ENCODE measurements around the gene PROCR.
"Not testable (repeated sequence)": the region's sequence is repeated elsewhere in the genome, so short reads cannot be mapped to it uniquely, and the experiment has no call there.

PROCR gene

GRCh38 chr20:35165221-35166185 is 6.4 kb upstream of the PROCR start:
- FAIRE-seq, result no peak
- TF ChIP-seq CTCF (IDR thresholded peaks at IDR 0.05; ENCODE audit: insufficient read depth, missing control alignments), result no peak
- no peak for DNase-seq (ENCODE audit: insufficient read length, low spot score)

GRCh38 chr20:35166242-35166830 is 5.5 kb upstream of the PROCR start:
- DNase-seq (ENCODE audit: insufficient read length, low spot score) (no peak), FAIRE-seq (no peak)
- TF ChIP-seq CTCF (IDR thresholded peaks at IDR 0.05; ENCODE audit: insufficient read depth, missing control alignments), result no peak

GRCh38 chr20:35167787-35168186 is 4.1 kb upstream of the PROCR start:
- DNase-seq (ENCODE audit: insufficient read length, low spot score), result no peak
- FAIRE-seq, result no peak
- no peak for TF ChIP-seq CTCF (IDR thresholded peaks at IDR 0.05; ENCODE audit: insufficient read depth, missing control alignments)

GRCh38 chr20:35168701-35169409 is 3.0 kb upstream of the PROCR start:
- not testable (repeated sequence) for DNase-seq (ENCODE audit: insufficient read length, low spot score); FAIRE-seq

GRCh38 chr20:35171438-35171752 is 477 bp upstream of the PROCR start:
- FAIRE-seq, result no peak

GRCh38 chr20:35172434-35172806 is 548 bp downstream of the PROCR start:
- TF ChIP-seq CTCF (IDR thresholded peaks at IDR 0.05; ENCODE audit: insufficient read depth, missing control alignments), result no peak
- DNase-seq (ENCODE audit: insufficient read length, low spot score) (no peak), FAIRE-seq (no peak)

More at GRCh38 chr20:35171438-35171752, 477 bp upstream of the PROCR start:
- TF ChIP-seq CTCF (IDR thresholded peaks at IDR 0.05; ENCODE audit: insufficient read depth, missing control alignments), result no peak
- no peak for DNase-seq (ENCODE audit: insufficient read length, low spot score)

- FAIRE-seq (no peak), DNase-seq (ENCODE audit: insufficient read length, low spot score) (no peak)
- TF ChIP-seq CTCF (IDR thresholded peaks at IDR 0.05; ENCODE audit: insufficient read depth, missing control alignments), result no peak
Observed at GRCh38 chr20:35173576-35174192, 1.8 kb downstream of the PROCR start.

All from D721Med (cell line).